ENCODE data around the gene ISCA1.
"Not testable (repeated sequence)": the region's sequence is repeated elsewhere in the genome, so short reads cannot be mapped to it uniquely, and the experiment has no call there.

Gene ISCA1

GRCh38 chr9:86282077-86282978 is at the start of gene ISCA1:
Gene ISCA1, minus strand, starts transcription at chr9:86282538. Its CDS starts 80 bp downstream, at chr9:86282458.
- DNase-seq (ENCODE audit: low read depth in 2 of 2), result peak; percentile 93 to 97

- DNase-seq (ENCODE audit: low read depth in 2 of 2), result no peak
Observed at GRCh38 chr9:86330186-86330585, 47.8 kb upstream of the ISCA1 start.

GRCh38 chr9:86329649-86330048 is 47.3 kb upstream of the ISCA1 start:
- DNase-seq (ENCODE audit: low read depth in 2 of 2), result no peak

GRCh38 chr9:86328156-86328555 is 45.8 kb upstream of the ISCA1 start:
- DNase-seq (ENCODE audit: low read depth in 2 of 2), result no peak

- no peak for DNase-seq (ENCODE audit: low read depth in 2 of 2)
Observed at GRCh38 chr9:86326536-86326935, 44.2 kb upstream of the ISCA1 start.

- no peak for DNase-seq (ENCODE audit: low read depth in 2 of 2)
Observed at GRCh38 chr9:86324901-86325300, 42.6 kb upstream of the ISCA1 start.

GRCh38 chr9:86324308-86324707 is 42.0 kb upstream of the ISCA1 start:
- no peak for DNase-seq (ENCODE audit: low read depth in 2 of 2)

GRCh38 chr9:86322973-86323644 is 40.8 kb upstream of the ISCA1 start:
- no peak for DNase-seq (ENCODE audit: low read depth in 2 of 2)

- no peak for DNase-seq (ENCODE audit: low read depth in 2 of 2)
Observed at GRCh38 chr9:86321373-86321772, 39.0 kb upstream of the ISCA1 start.

- DNase-seq (ENCODE audit: low read depth in 2 of 2), result no peak
Observed at GRCh38 chr9:86318187-86318586, 35.8 kb upstream of the ISCA1 start.

GRCh38 chr9:86315078-86315477 is 32.7 kb upstream of the ISCA1 start:
- DNase-seq (ENCODE audit: low read depth in 2 of 2), result no peak

- DNase-seq (ENCODE audit: low read depth in 2 of 2), result not testable (repeated sequence)
Observed at GRCh38 chr9:86312959-86313358, 30.6 kb upstream of the ISCA1 start.

- DNase-seq (ENCODE audit: low read depth in 2 of 2), result no peak
Observed at GRCh38 chr9:86308687-86309086, 26.3 kb upstream of the ISCA1 start.

- DNase-seq (ENCODE audit: low read depth in 2 of 2), result no peak
Observed at GRCh38 chr9:86304236-86304730, 21.9 kb upstream of the ISCA1 start.

- peak; percentile 22 to 28 for DNase-seq (ENCODE audit: low read depth in 2 of 2)
Observed at GRCh38 chr9:86303316-86303975, 21.1 kb upstream of the ISCA1 start.

GRCh38 chr9:86301686-86302085 is 19.3 kb upstream of the ISCA1 start:
- no peak for DNase-seq (ENCODE audit: low read depth in 2 of 2)

- no peak for DNase-seq (ENCODE audit: low read depth in 2 of 2)
Observed at GRCh38 chr9:86300701-86301100, 18.4 kb upstream of the ISCA1 start.

- DNase-seq (ENCODE audit: low read depth in 2 of 2), result no peak
Observed at GRCh38 chr9:86298873-86299272, 16.5 kb upstream of the ISCA1 start.

GRCh38 chr9:86290341-86290740 is 8.0 kb upstream of the ISCA1 start:
- DNase-seq (ENCODE audit: low read depth in 2 of 2), result not testable (repeated sequence)

- no peak for DNase-seq (ENCODE audit: low read depth in 2 of 2)
Observed at GRCh38 chr9:86288499-86289198, 6.3 kb upstream of the ISCA1 start.

GRCh38 chr9:86287013-86287412 is 4.7 kb upstream of the ISCA1 start:
- DNase-seq (ENCODE audit: low read depth in 2 of 2), result no peak

- no peak for DNase-seq (ENCODE audit: low read depth in 2 of 2)
Observed at GRCh38 chr9:86286278-86286677, 3.9 kb upstream of the ISCA1 start.
